A673 (cell line): ENCODE results near the gene GRXCR2. TPM values are rescaled to one million over a fixed set of nuclear protein-coding genes. Genes with fewer than 3 reads are reported as not detected.

Experiments used
- BruUV-seq: library from RNA; stranded (reverse); fragments of 400-500 nt; replicated peaks from 2 replicates; lab custom pipeline; 2021; lab: Mats Ljungman, UMichigan
- CTCF ChIA-PET: fragments of 300-600 bp; sonication (Branson Sonifier 250); formaldehyde crosslinking; loops from one replicate; lab custom pipeline; 2022; ENCODE audit warnings: antibody characterized with exemption; lab: Charles Lee
- POLR2A ChIA-PET: fragments of 300-600 bp; sonication (Branson Sonifier 250); formaldehyde crosslinking; loops from one replicate; lab custom pipeline; 2022; ENCODE audit warnings: antibody characterized with exemption; ENCODE audit not compliant: low non-redundant PET; lab: Charles Lee
- DNase-seq: peaks from one replicate; pipeline ENCODE4 v3.0.0-alpha.2; 2015; ENCODE audit warnings: low spot score
- H3K27ac ChIP-seq: fragments of 200-600 bp; sonication (generic); 2 replicates; pipeline ENCODE4 v1.5.1; 2016; ENCODE audit warnings: mixed run types, low read depth, mild to moderate bottlenecking, mixed read lengths, antibody characterized with exemption, low read length; ENCODE audit not compliant: poor library complexity, severe bottlenecking
- H3K27me3 ChIP-seq: fragments of 200-600 bp; sonication (generic); replicated peaks from 2 replicates; pipeline ENCODE4 v1.6.1; 2017; ENCODE audit warnings: mixed run types, low read depth, mild to moderate bottlenecking, mixed read lengths, antibody characterized with exemption, low read length; ENCODE audit not compliant: insufficient read depth, poor library complexity
- H3K36me3 ChIP-seq: fragments of 200-600 bp; sonication (generic); 2 replicates; pipeline ENCODE4 v1.6.1; 2016; ENCODE audit warnings: mixed run types, mild to moderate bottlenecking, mixed read lengths, antibody characterized with exemption, low read length; ENCODE audit not compliant: insufficient read depth, poor library complexity, severe bottlenecking
- H3K4me1 ChIP-seq: fragments of 200-600 bp; sonication (generic); 2 replicates; pipeline ENCODE4 v1.6.1; 2017; ENCODE audit warnings: mixed run types, mild to moderate bottlenecking, mixed read lengths, antibody characterized with exemption, low read length; ENCODE audit not compliant: insufficient read depth, poor library complexity, severe bottlenecking
- H3K4me3 ChIP-seq: fragments of 200-600 bp; sonication (generic); 2 replicates; pipeline ENCODE4 v1.5.1; 2016; ENCODE audit warnings: low read depth, mixed run types, mild to moderate bottlenecking, mixed read lengths, low read length; ENCODE audit not compliant: poor library complexity, severe bottlenecking
- H3K9me3 ChIP-seq: fragments of 200-600 bp; sonication (generic); 2 replicates; pipeline ENCODE4 v1.6.1; 2016; ENCODE audit warnings: mixed run types, low read depth, mild to moderate bottlenecking, mixed read lengths, antibody characterized with exemption, low read length; ENCODE audit not compliant: poor library complexity, severe bottlenecking
- CTCF ChIP-seq: fragments of 300-800, 200-600 bp; sonication (generic); conservative IDR thresholded peaks from 2 replicates; pipeline ENCODE4 v1.5.1; 2017; ENCODE audit warnings: low read depth, mild to moderate bottlenecking, antibody characterized with exemption, low read length, moderate library complexity, mixed read lengths
- EZH2 ChIP-seq: fragments of 200-600 bp; sonication (generic); IDR thresholded peaks from 2 replicates; pipeline ENCODE4 v1.6.1; 2017; ENCODE audit warnings: borderline replicate concordance, low read depth, mild to moderate bottlenecking, mixed read lengths, antibody characterized with exemption, low read length; ENCODE audit not compliant: poor library complexity, severe bottlenecking
- intact Hi-C: fragments of 100-400 bp; cut with micrococcal nuclease; formaldehyde crosslinking; loops from one replicate; pipeline ENCODE4 v1.10.0; 2022; ENCODE audit not compliant: unreplicated experiment
- total RNA-seq: library from RNA; stranded (reverse); gene quantifications from 2 replicates; pipeline ENCODE4 v1.2.3, GENCODE V29; 2021

The GRXCR2 gene
- total RNA-seq, 1 experiment from 2014 or later = not detected

- no peaks in the 10 kb centered on the region for H3K9me3 ChIP-seq
- H3K4me3 ChIP-seq = no peak overlapping the region
- BruUV-seq = no TSS peak
- intact Hi-C loops = no loop called here
- H3K27me3 ChIP-seq = no peaks in the 10 kb centered on the region
- no peaks in the 10 kb centered on the region for H3K36me3 ChIP-seq
- no peaks in the 10 kb centered on the region for H3K4me1 ChIP-seq
- TF ChIP-seq CTCF (no peak), EZH2 (no peak)
- H3K27ac ChIP-seq = peak overlapping the region; percentile 39
- ChIA-PET CTCF (no interaction called here), POLR2A (interaction anchor here (0.6 kb wide), 1 partner anchor 1544 kb away, joined by 3 read pairs; no protein-coding TSS in a partner anchor)
- DNase-seq = peak; percentile 74
Measured at GRCh38 chr5:145856285-145856818, 16.5 kb downstream of the GRXCR2 start.

GRCh38 chr5:145855763-145856267 lies 17.0 kb downstream of the GRXCR2 start:
- DNase-seq = no peak
- Histone ChIP-seq H3K4me3 (no peak overlapping the region), H3K9me3 (no peaks in the 10 kb centered on the region), H3K4me1 (no peaks in the 10 kb centered on the region), H3K27ac (peak overlapping the region; percentile 39), H3K36me3 (no peaks in the 10 kb centered on the region), H3K27me3 (no peaks in the 10 kb centered on the region)
- ChIA-PET CTCF (no interaction called here), POLR2A (no interaction called here)
- TF ChIP-seq CTCF (no peak), EZH2 (no peak)
- intact Hi-C loops = no loop called here
- no TSS peak for BruUV-seq

GRCh38 chr5:145854651-145855258 lies 18.1 kb downstream of the GRXCR2 start:
- intact Hi-C loops = no loop called here
- DNase-seq = peak; percentile 67
- TF ChIP-seq CTCF (no peak), EZH2 (no peak)

More at GRCh38 chr5:145854651-145855258, 18.1 kb downstream of the GRXCR2 start:
- no peaks in the 10 kb centered on the region for H3K9me3 ChIP-seq
- BruUV-seq = no TSS peak
- no peaks in the 10 kb centered on the region for H3K36me3 ChIP-seq
- CTCF ChIA-PET = no interaction called here
- H3K27ac ChIP-seq = no peak overlapping the region
- POLR2A ChIA-PET = no interaction called here
- no peaks in the 10 kb centered on the region for H3K4me1 ChIP-seq
- no peak overlapping the region for H3K4me3 ChIP-seq
- H3K27me3 ChIP-seq = no peaks in the 10 kb centered on the region
